Testis (tissue), 3 donors: ENCODE results near the gene SLCO4A1. TPM values are rescaled to one million over a fixed set of nuclear protein-coding genes. Genes with fewer than 3 reads are reported as not detected.
A peak's percentile ranks its signal among the peaks of the same experiment; 100 is the strongest.

Source experiments
- DNase-seq: peaks from one replicate; pipeline ENCODE4 v3.0.0-alpha.2; 2019
- H3K27ac ChIP-seq, 2 donors: fragments of 200-600 bp; sonication (generic); one replicate each; pipeline ENCODE4 v1.5.1; 2019
- H3K27me3 ChIP-seq: fragments of 200-600 bp; sonication (generic); one replicate; pipeline ENCODE4 v1.5.1; 2019
- H3K36me3 ChIP-seq: fragments of 200-600 bp; sonication (generic); one replicate; pipeline ENCODE4 v1.5.1; 2017; ENCODE audit warnings: low read depth; ENCODE audit errors: missing control alignments
- H3K4me1 ChIP-seq: fragments of 200-600 bp; sonication (generic); one replicate; pipeline ENCODE4 v1.5.1; 2019
- H3K4me3 ChIP-seq, 2 donors: fragments of 200-600 bp; sonication (generic); one replicate each; pipeline ENCODE4 v1.5.1; 2017 to 2019
- H3K9me3 ChIP-seq: fragments of 200-600 bp; sonication (generic); one replicate; pipeline ENCODE4 v1.5.1; 2017
- POLR2A ChIP-seq: fragments of 450-650 bp; IDR thresholded peaks from one replicate; pipeline ENCODE4 v1.6.1; 2017; ENCODE audit warnings: antibody characterized with exemption, mild to moderate bottlenecking, moderate library complexity
- WGBS, 2 donors: methylation state at CpG; one replicate each; pipeline ENCODE4 v1.1.5; 2018; 5-methylcytosine and 5-hydroxymethylcytosine counted together
- intact Hi-C: fragments of 100-400 bp; cut with DNase I; formaldehyde crosslinking; loops from one replicate; pipeline ENCODE4 v1.15.1; 2023; ENCODE audit warnings: low total_unique reads
- polyA plus RNA-seq: library from polyadenylated mRNA; stranded (reverse); fragments of 350-450 nt; fragmentation: Illumina TruSeq; extraction: RNeasy Lipid Tissue Mini Kit (QIAGEN cat#74804); gene quantifications from one replicate; pipeline ENCODE4 v1.2.3, GENCODE V29; 2014; ENCODE audit warnings: low read depth, low replicate concordance; ENCODE audit not compliant: insufficient read depth
- total RNA-seq, 2 donors: library from RNA; depleted of rRNA; stranded (reverse); fragments of >200 nt; gene quantifications; one replicate each; pipeline ENCODE4 v1.2.3, GENCODE V29; 2016
- TF ChIP-seq, protein P1 (sequence below), 3 experiments: fragments of 450-650 bp in 2 of 3; fragments of 200-600 bp in 1 of 3; sonication (generic) in 1 of 3; IDR thresholded peaks; one replicate each; pipeline ENCODE4 v1.5.1; 2016 to 2019; ENCODE audit warnings: antibody characterized with exemption in 3 of 3, mild to moderate bottlenecking in 2 of 3, moderate library complexity in 1 of 3

SLCO4A1 gene
- total and polyA plus RNA-seq, 3 donors from 2014 or later = 4.2 to 14.2 (median 9.8) TPM

DNA sequence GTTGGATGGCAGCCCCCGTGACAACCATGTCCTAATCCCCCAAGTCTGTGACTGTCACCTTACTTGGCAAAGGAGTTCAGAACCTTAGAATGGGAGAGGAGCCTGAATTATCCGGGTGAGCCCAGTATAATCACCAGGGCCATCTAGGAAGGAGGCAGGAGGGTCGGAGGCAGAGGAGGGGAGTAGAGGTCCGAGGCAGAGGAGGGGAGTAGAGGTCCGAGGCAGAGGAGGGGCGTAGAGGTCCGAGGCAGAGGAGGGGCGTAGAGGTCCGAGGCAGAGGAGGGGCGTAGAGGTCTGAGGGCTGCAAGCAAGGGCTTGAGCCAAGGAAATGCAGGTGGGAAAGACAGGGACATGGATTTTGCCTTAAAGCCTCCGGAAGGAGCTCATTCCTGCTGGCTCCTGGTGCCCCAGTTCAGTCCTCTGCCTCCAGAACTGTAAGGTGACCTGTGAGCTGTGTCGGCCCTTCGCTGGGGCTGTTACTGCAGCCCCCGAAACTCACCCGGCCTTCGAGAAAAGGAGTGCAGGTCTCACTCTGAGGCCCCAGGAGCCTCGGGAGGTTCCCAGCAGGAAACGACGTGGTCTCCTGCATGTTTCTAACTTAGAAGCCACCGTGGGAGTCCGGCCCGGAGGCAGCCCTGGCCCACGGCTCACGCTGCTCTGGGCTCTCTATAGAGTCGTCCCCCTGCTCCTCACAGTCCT, 20.0 kb upstream of the SLCO4A1 start:
- no peak for TF ChIP-seq POLR2A
- TF ChIP-seq, protein P1, sequence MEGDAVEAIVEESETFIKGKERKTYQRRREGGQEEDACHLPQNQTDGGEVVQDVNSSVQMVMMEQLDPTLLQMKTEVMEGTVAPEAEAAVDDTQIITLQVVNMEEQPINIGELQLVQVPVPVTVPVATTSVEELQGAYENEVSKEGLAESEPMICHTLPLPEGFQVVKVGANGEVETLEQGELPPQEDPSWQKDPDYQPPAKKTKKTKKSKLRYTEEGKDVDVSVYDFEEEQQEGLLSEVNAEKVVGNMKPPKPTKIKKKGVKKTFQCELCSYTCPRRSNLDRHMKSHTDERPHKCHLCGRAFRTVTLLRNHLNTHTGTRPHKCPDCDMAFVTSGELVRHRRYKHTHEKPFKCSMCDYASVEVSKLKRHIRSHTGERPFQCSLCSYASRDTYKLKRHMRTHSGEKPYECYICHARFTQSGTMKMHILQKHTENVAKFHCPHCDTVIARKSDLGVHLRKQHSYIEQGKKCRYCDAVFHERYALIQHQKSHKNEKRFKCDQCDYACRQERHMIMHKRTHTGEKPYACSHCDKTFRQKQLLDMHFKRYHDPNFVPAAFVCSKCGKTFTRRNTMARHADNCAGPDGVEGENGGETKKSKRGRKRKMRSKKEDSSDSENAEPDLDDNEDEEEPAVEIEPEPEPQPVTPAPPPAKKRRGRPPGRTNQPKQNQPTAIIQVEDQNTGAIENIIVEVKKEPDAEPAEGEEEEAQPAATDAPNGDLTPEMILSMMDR (IDR thresholded peaks at IDR 0.05) = no peak
- 84 to 87% methylated on average over 15 to 25 of the region's 25 CpGs for WGBS, 2 donors
- Histone ChIP-seq H3K27ac (peak overlapping the region in 1 of 2 donors; percentile 96), H3K4me3 (no peak overlapping the region), H3K9me3 (no peaks in the 10 kb centered on the region), H3K36me3 (no peaks in the 10 kb centered on the region), H3K4me1 (peaks cover 26% of the 10 kb centered on the region), H3K27me3 (no peaks in the 10 kb centered on the region)
- intact Hi-C loops = no loop called here
- DNase-seq = no peak

DNA sequence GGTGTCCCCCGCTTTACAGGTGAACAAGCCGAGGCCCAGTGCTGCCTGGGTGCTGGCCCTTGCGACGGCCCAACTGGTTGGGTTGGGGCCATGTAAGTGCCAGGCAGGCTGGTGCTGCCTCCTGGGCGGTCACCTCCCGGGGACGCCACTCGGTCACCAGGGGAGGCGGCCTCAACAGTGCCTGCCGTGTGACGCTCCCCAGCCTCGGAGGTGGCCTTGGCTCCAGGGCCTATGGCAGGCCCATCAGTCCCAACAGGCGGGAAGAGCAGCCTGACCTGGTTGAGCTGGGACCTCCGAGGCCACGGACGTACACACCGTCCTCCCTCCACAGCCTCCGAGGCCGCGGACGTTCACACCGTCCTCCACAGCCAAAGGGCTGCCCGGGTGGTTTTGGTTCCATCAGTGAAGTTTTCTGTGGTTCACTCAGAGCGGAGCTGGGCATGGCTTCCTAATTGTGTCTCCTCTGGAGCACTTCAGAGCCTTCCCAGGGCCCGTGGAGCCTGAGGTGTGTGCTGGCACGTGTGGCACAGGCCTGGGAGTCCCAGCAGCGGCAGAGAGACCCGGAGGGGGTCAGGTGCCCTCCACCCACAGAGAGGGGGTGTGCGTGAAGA, 19.3 kb upstream of the SLCO4A1 start:
- Histone ChIP-seq H3K36me3 (no peaks in the 10 kb centered on the region), H3K27ac (peak overlapping the region; percentile 94 to 96), H3K4me3 (no peak overlapping the region), H3K4me1 (peaks cover 24% of the 10 kb centered on the region), H3K9me3 (no peaks in the 10 kb centered on the region), H3K27me3 (no peaks in the 10 kb centered on the region)
- WGBS, 2 donors = 65 to 79% methylated on average over 3 to 29 of the region's 29 CpGs
- no peak for DNase-seq
- TF ChIP-seq POLR2A = no peak
- TF ChIP-seq, protein P1 (IDR thresholded peaks at IDR 0.05) = no peak
- intact Hi-C loops = no loop called here

DNA sequence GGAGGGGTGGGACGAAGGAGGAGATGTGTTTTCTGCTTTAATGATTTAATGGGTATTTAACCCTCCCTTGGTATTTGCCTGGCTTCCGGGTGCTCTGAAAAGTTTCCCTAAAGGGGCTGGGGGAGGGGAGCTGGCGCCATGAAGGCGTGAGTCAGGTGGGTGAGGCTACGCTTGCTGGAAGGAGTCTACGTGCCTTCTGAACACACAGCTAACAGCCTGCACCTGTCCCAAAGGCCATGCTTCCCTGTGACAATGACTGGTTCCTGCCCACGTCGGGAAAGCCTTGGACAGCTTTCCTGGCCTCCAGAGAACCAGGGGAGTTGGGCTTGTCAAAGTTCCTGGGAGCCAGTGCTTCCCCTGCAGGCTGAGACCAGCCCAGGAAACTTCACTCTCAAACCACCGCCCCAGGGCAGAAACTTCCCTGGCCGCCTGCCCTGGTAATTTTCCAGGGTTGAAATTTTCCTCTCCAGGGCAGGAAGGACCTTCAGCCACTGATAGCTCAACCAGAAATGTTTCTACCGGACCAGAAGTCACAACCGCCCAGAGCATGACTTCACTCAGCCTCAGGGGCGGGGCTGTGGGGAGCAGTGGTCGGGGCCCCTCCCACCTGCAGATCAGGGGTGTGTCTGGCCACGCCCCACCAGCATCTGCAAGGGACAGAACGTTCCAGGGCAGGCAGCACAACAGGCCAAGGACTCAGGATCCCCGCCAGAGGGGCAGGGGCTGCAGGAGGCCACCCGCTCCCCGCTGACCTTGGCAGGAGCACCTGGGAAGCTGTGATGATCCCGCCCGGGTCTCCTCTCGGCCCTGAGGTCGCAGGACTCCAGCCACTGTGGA, 18.6 kb upstream of the SLCO4A1 start:
- Histone ChIP-seq H3K27ac (peak overlapping the region; percentile 94 to 96), H3K4me1 (peaks cover 21% of the 10 kb centered on the region), H3K9me3 (no peaks in the 10 kb centered on the region), H3K27me3 (no peaks in the 10 kb centered on the region), H3K4me3 (no peak overlapping the region), H3K36me3 (no peaks in the 10 kb centered on the region)
- 23 to 27% methylated on average over 18 to 23 of the region's 23 CpGs for WGBS, 2 donors
- DNase-seq = peak; percentile 98
- intact Hi-C loops = no loop called here
- TF ChIP-seq POLR2A = no peak
- TF ChIP-seq, protein P1 (IDR thresholded peaks at IDR 0.05) = peak in 1 of 3 experiments; percentile 6

DNA sequence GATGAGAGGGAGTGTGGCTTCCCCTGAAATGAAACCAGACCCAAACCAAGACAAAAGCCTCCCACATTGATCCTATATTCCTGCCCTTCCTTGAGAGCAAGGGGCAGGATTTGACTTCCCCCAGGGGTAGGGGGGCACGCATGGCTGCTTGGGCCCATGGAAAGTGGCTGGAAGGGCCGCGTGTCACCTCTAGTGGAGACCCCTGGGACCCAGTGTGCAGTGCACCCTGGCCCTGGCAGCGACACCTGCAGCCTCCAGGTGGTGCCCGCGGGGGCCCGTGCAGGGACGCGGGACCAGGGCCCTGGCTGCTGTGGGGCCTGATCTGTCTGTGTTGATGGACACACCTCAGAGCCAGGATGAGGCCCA, 18.0 kb upstream of the SLCO4A1 start:
- Histone ChIP-seq H3K36me3 (no peaks in the 10 kb centered on the region), H3K4me1 (peaks cover 20% of the 10 kb centered on the region), H3K9me3 (no peaks in the 10 kb centered on the region), H3K4me3 (no peak overlapping the region), H3K27me3 (no peaks in the 10 kb centered on the region), H3K27ac (peak overlapping the region; percentile 94 to 96)
- intact Hi-C loops = no loop called here
- whole genome bisulfite sequencing, 2 donors = 55 to 69% methylated on average over 6 to 9 of the region's 9 CpGs
- TF ChIP-seq POLR2A = no peak
- TF ChIP-seq, protein P1 (IDR thresholded peaks at IDR 0.05) = no peak
- DNase-seq = no peak
